ENCODE data around the gene TPBG.

- TF ChIP-seq GATA3 (IDR thresholded peaks at IDR 0.05; ENCODE audit: low read depth, low read length) (no peak), GATA2 (IDR thresholded peaks at IDR 0.05; ENCODE audit: low read depth, low read length) (no peak)
Observed at GRCh38 chr6:82331031-82331773, 32.4 kb upstream of the TPBG start.

Measured in SH-SY5Y (cell line).